ENCODE data around the gene ITM2A. TPM values are rescaled to one million over a fixed set of nuclear protein-coding genes. Genes with fewer than 3 reads are reported as not detected.

The ITM2A gene
- total and polyA plus RNA-seq, 2 experiments from 2014 or later: 48.4 to 57.0 TPM

GRCh38 chrX:79415056-79415455, 47.9 kb upstream of the ITM2A start:
- H3K36me3 Mint-ChIP-seq (ENCODE audit: low read depth): no peaks in the 10 kb centered on the region
- H3K4me2 ChIP-seq: no peak overlapping the region
- ATAC-seq (no peak), DNase-seq (ENCODE audit: low spot score) (no peak)
- no peaks in the 10 kb centered on the region for H3K4me1 Mint-ChIP-seq
- H3K27ac ChIP-seq (ENCODE audit: low read depth): no peak overlapping the region
- H3K9me3 Mint-ChIP-seq: no peaks in the 10 kb centered on the region
- H3K4me3 Mint-ChIP-seq: no peak overlapping the region
- H3F3A ChIP-seq (replicated peaks; ENCODE audit: low read depth): no peaks in the 10 kb centered on the region
- H3K9me2 ChIP-seq (ENCODE audit: insufficient read depth): no peaks in the 10 kb centered on the region
- no peak overlapping the region for H3K4me3 ChIP-seq
- H3K79me2 ChIP-seq (replicated peaks; ENCODE audit: insufficient read depth): no peaks in the 10 kb centered on the region
- no peaks in the 10 kb centered on the region for H3K4me1 ChIP-seq (ENCODE audit: insufficient read depth)
- TF ChIP-seq ZNF331 (CRISPR knock-in tag; IDR thresholded peaks at IDR 0.05; ENCODE audit: low read depth) (no peak), JUNB (IDR thresholded peaks at IDR 0.05; ENCODE audit: unreplicated experiment) (no peak), ZNF114 (CRISPR knock-in tag; IDR thresholded peaks at IDR 0.05) (no peak)
- no peak overlapping the region for H2AFZ ChIP-seq
- no peaks in the 10 kb centered on the region for H3K36me3 ChIP-seq (ENCODE audit: insufficient read depth)
- H3K27ac Mint-ChIP-seq: no peak overlapping the region
- H3K27me3 Mint-ChIP-seq (ENCODE audit: insufficient read depth, low read depth, poor library complexity): no peaks in the 10 kb centered on the region
- no peaks in the 10 kb centered on the region for H4K20me1 ChIP-seq (replicated peaks; ENCODE audit: insufficient read depth)
- H3K27me3 ChIP-seq (ENCODE audit: insufficient read depth): no peaks in the 10 kb centered on the region

DNA sequence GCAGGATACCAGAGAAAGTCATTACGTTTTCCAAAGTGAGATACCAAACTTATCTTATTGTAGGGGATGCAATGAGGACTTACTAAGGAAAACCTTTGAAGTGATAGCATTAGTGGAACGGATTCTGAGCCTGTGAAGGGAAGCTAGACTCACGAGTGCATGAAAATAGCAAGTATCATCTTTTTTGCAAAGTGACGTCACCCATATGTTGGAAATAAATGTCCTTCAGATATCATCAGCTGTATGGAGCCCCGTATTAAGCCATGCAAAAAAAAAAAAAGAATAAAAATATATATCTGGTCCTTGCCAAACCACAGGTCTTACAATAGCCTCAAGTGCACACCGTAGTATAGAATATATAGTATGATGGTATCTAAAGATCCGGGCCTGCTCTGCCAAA, 46.8 kb upstream of the ITM2A start:
- Mint-ChIP-seq H3K27ac (no peak overlapping the region), H3K4me3 (no peak overlapping the region), H3K27me3 (ENCODE audit: insufficient read depth, low read depth, poor library complexity) (no peaks in the 10 kb centered on the region), H3K9me3 (no peaks in the 10 kb centered on the region), H3K4me1 (no peaks in the 10 kb centered on the region), H3K36me3 (ENCODE audit: low read depth) (no peaks in the 10 kb centered on the region)
- no peak overlapping the region for H3K4me2 ChIP-seq
- H3K4me1 ChIP-seq (ENCODE audit: insufficient read depth): no peaks in the 10 kb centered on the region
- no peaks in the 10 kb centered on the region for H3K79me2 ChIP-seq (replicated peaks; ENCODE audit: insufficient read depth)
- H3K36me3 ChIP-seq (ENCODE audit: insufficient read depth): no peaks in the 10 kb centered on the region
- H4K20me1 ChIP-seq (replicated peaks; ENCODE audit: insufficient read depth): no peaks in the 10 kb centered on the region
- DNase-seq (ENCODE audit: low spot score) (no peak), ATAC-seq (no peak)
- H3K27me3 ChIP-seq (ENCODE audit: insufficient read depth): no peaks in the 10 kb centered on the region
- no peaks in the 10 kb centered on the region for H3K9me2 ChIP-seq (ENCODE audit: insufficient read depth)
- H3F3A ChIP-seq (replicated peaks; ENCODE audit: low read depth): no peaks in the 10 kb centered on the region
- H2AFZ ChIP-seq: no peak overlapping the region
- H3K4me3 ChIP-seq: no peak overlapping the region
- no peak overlapping the region for H3K27ac ChIP-seq (ENCODE audit: low read depth)
- TF ChIP-seq EZH2 (IDR thresholded peaks at IDR 0.05; ENCODE audit: low read depth, unreplicated experiment) (no peak), ZNF462 (CRISPR knock-in tag; IDR thresholded peaks at IDR 0.05) (no peak), CREB1 (CRISPR knock-in tag; IDR thresholded peaks at IDR 0.05; ENCODE audit: low read depth) (no peak), STAT1 (IDR thresholded peaks at IDR 0.05; ENCODE audit: unreplicated experiment) (no peak), ZNF331 (CRISPR knock-in tag; IDR thresholded peaks at IDR 0.05; ENCODE audit: low read depth) (no peak), JUNB (IDR thresholded peaks at IDR 0.05; ENCODE audit: unreplicated experiment) (no peak), ZNF114 (CRISPR knock-in tag; IDR thresholded peaks at IDR 0.05) (no peak), NANOG (IDR thresholded peaks at IDR 0.05; ENCODE audit: borderline replicate concordance) (no peak), EZH2phosphoT487 (IDR thresholded peaks at IDR 0.05; ENCODE audit: unreplicated experiment) (no peak)
- TF ChIP-seq, protein P1, sequence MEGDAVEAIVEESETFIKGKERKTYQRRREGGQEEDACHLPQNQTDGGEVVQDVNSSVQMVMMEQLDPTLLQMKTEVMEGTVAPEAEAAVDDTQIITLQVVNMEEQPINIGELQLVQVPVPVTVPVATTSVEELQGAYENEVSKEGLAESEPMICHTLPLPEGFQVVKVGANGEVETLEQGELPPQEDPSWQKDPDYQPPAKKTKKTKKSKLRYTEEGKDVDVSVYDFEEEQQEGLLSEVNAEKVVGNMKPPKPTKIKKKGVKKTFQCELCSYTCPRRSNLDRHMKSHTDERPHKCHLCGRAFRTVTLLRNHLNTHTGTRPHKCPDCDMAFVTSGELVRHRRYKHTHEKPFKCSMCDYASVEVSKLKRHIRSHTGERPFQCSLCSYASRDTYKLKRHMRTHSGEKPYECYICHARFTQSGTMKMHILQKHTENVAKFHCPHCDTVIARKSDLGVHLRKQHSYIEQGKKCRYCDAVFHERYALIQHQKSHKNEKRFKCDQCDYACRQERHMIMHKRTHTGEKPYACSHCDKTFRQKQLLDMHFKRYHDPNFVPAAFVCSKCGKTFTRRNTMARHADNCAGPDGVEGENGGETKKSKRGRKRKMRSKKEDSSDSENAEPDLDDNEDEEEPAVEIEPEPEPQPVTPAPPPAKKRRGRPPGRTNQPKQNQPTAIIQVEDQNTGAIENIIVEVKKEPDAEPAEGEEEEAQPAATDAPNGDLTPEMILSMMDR (conservative IDR thresholded peaks at IDR 0.05; ENCODE audit: low read depth in 2 of 2): no peak
- TF ChIP-seq, protein P2, sequence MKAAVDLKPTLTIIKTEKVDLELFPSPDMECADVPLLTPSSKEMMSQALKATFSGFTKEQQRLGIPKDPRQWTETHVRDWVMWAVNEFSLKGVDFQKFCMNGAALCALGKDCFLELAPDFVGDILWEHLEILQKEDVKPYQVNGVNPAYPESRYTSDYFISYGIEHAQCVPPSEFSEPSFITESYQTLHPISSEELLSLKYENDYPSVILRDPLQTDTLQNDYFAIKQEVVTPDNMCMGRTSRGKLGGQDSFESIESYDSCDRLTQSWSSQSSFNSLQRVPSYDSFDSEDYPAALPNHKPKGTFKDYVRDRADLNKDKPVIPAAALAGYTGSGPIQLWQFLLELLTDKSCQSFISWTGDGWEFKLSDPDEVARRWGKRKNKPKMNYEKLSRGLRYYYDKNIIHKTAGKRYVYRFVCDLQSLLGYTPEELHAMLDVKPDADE (IDR thresholded peaks at IDR 0.05): no peak
